ENCODE measurements around the gene MMAB.

MMAB gene

DNA sequence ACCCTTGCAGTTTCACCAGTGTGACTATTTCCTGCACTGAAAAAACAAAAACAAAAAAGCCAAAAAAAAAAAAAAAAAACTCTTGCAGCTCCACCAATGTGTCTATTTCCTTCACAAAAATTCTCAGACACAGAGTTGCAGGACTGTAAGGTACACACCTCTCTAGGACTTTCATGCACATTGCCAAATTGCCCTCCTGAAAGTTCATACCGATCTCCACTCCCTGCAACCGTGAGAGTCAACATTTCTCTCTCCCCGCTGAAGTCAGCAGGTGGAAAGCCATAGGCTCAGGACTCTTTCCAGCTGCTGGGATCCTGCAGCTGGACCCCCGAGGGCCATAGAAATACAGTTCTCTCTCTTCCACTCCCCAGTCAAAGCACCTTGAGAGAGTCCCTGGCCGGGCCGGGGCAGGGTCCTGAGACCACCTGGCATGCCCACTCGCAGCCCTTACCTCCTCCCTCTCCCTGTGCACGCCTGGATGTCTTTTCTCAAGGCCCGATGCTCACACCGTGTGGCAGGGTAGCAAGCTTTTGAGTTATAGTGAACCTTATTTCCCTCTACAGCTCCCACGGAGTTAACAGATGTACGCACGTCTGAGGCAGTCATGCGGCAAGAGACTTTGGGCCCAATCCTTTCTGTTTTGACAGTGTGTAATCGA, 23.6 kb downstream of the MMAB start:
- Histone ChIP-seq H3K4me1 (peaks cover 0 to 5% (median 2%) of the 10 kb centered on the region in 4 donors), H3K9me3 (no peaks in the 10 kb centered on the region), H3K36me3 (no peaks in the 10 kb centered on the region), H3K27ac (no peak overlapping the region), H3K27me3 (peaks cover 0 to 39% of the 10 kb centered on the region in 2 donors), H3K4me3 (no peak overlapping the region)
- TF ChIP-seq, protein P1, sequence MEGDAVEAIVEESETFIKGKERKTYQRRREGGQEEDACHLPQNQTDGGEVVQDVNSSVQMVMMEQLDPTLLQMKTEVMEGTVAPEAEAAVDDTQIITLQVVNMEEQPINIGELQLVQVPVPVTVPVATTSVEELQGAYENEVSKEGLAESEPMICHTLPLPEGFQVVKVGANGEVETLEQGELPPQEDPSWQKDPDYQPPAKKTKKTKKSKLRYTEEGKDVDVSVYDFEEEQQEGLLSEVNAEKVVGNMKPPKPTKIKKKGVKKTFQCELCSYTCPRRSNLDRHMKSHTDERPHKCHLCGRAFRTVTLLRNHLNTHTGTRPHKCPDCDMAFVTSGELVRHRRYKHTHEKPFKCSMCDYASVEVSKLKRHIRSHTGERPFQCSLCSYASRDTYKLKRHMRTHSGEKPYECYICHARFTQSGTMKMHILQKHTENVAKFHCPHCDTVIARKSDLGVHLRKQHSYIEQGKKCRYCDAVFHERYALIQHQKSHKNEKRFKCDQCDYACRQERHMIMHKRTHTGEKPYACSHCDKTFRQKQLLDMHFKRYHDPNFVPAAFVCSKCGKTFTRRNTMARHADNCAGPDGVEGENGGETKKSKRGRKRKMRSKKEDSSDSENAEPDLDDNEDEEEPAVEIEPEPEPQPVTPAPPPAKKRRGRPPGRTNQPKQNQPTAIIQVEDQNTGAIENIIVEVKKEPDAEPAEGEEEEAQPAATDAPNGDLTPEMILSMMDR (IDR thresholded peaks at IDR 0.05), result no peak
- DNase-seq, result no peak
- intact Hi-C loops (cut with DNase I; ENCODE audit: low total_unique reads), result no loop called here

DNA sequence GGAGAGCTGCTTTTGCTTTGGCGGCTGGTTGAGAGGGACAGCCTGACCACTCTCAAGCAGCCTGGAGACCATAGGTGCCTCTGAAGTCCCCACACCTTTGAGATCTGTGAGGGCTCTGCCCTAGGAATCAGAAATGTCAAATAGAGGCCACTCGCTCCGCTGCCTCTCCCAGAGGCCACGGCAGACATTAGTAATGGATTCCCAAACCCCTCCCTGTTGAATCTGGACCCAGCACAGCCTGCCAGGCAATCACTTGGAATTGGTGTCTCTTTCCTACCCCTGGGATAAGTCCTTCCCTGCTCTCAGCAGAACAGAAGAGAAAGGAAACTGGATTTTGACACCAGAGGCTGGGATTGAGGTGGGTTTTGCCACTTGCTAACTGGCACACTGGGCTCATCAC, 25.0 kb downstream of the MMAB start:
- H3K27ac ChIP-seq, result no peak overlapping the region
- no peak overlapping the region for H3K4me3 ChIP-seq
- intact Hi-C loops (cut with DNase I; ENCODE audit: low total_unique reads), result no loop called here
- H3K36me3 ChIP-seq, result no peaks in the 10 kb centered on the region
- TF ChIP-seq, protein P1 (IDR thresholded peaks at IDR 0.05), result no peak
- H3K9me3 ChIP-seq, result no peaks in the 10 kb centered on the region
- peaks cover 0 to 39% of the 10 kb centered on the region in 2 donors for H3K27me3 ChIP-seq
- DNase-seq, result no peak
- peaks cover 0 to 5% (median 2%) of the 10 kb centered on the region in 4 donors for H3K4me1 ChIP-seq

DNA sequence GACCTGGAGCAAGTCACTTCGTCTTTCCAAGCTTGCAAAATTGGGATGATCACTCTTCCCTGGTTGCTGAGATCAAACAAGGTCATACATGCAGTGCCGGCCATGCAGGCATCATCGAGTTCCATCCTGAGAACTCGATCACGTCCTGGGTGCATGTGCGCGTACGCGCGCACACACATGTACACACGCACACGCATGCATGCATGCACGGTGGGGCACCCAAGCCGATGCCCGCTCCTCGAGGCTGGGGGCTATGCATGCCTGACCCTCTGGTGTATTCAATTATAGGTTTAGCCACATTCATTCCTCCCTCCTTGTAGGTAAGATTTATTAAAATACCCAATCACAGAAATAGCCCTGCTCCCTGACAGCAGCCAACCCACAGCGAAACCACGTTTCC, 26.0 kb downstream of the MMAB start:
- no peak for DNase-seq
- Histone ChIP-seq H3K27me3 (peaks cover 0 to 39% of the 10 kb centered on the region in 2 donors), H3K4me3 (no peak overlapping the region), H3K4me1 (peaks cover 0 to 5% (median 2%) of the 10 kb centered on the region in 4 donors), H3K27ac (no peak overlapping the region), H3K36me3 (no peaks in the 10 kb centered on the region), H3K9me3 (no peaks in the 10 kb centered on the region)
- TF ChIP-seq, protein P1 (IDR thresholded peaks at IDR 0.05), result no peak
- intact Hi-C loops (cut with DNase I; ENCODE audit: low total_unique reads), result no loop called here

DNA sequence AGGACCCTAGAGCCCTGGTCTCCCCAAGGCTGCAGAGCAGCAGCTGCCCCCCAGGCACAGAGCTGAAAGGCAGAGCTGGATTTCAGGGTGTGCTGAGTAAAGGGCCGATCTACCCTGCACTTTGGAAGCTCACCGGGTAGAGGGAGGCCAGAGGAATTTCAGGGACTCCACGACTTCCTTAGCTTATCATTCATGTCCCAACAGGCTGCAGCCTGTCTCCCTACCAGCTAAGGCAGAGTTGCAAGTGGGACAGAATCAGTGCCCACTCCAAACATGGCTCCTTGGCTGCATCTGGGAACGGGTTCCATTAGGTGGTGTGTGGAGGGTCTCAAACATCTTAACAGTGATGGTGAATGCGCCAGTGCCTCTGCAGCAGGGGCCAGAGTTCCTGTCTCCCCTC, 27.5 kb downstream of the MMAB start:
- Histone ChIP-seq H3K36me3 (no peaks in the 10 kb centered on the region), H3K27ac (no peak overlapping the region), H3K4me3 (no peak overlapping the region), H3K9me3 (no peaks in the 10 kb centered on the region), H3K27me3 (peaks cover 0 to 32% of the 10 kb centered on the region in 2 donors), H3K4me1 (peaks cover 0 to 5% (median 2%) of the 10 kb centered on the region in 4 donors)
- no peak for DNase-seq
- TF ChIP-seq, protein P1 (IDR thresholded peaks at IDR 0.05), result no peak
- intact Hi-C loops (cut with DNase I; ENCODE audit: low total_unique reads), result no loop called here

GRCh38 chr12:109544955-109545531, 28.3 kb downstream of the MMAB start:
- H3K9me3 ChIP-seq, result no peaks in the 10 kb centered on the region
- H3K27ac ChIP-seq, result no peak overlapping the region
- peaks cover 0 to 6% (median 2%) of the 10 kb centered on the region in 3 donors for H3K36me3 ChIP-seq
- DNase-seq, result no peak
- TF ChIP-seq, protein P1 (IDR thresholded peaks at IDR 0.05), result no peak
- peaks cover 0 to 5% (median 2%) of the 10 kb centered on the region in 4 donors for H3K4me1 ChIP-seq
- intact Hi-C loops (cut with DNase I; ENCODE audit: low total_unique reads), result no loop called here
- peaks cover 0 to 25% of the 10 kb centered on the region in 2 donors for H3K27me3 ChIP-seq
- H3K4me3 ChIP-seq, result no peak overlapping the region

Data from tibial artery (tissue), 4 donors.